ENCODE measurements around the gene OR9Q1.

Gene OR9Q1

GRCh38 chr11:58043379-58043778 lies 19.7 kb downstream of the OR9Q1 start:
- TF ChIP-seq CTCF (IDR thresholded peaks at IDR 0.05; ENCODE audit: unreplicated experiment in 3 of 3) = no peak
- Mint-ChIP-seq H3K36me3 (ENCODE audit: low read depth) (no peaks in the 10 kb centered on the region), H3K4me3 (no peak overlapping the region), H3K27me3 (ENCODE audit: low read depth) (no peaks in the 10 kb centered on the region), H3K4me1 (no peaks in the 10 kb centered on the region), H3K27ac (no peak overlapping the region), H3K9me3 (peaks cover 9% of the 10 kb centered on the region)

GRCh38 chr11:58046231-58046630 lies 22.6 kb downstream of the OR9Q1 start:
- Mint-ChIP-seq H3K9me3 (peaks cover 8% of the 10 kb centered on the region), H3K36me3 (ENCODE audit: low read depth) (no peaks in the 10 kb centered on the region), H3K4me1 (no peaks in the 10 kb centered on the region), H3K27me3 (ENCODE audit: low read depth) (no peaks in the 10 kb centered on the region), H3K4me3 (no peak overlapping the region), H3K27ac (no peak overlapping the region)
- no peak for TF ChIP-seq CTCF (IDR thresholded peaks at IDR 0.05; ENCODE audit: unreplicated experiment in 3 of 3)

DNA sequence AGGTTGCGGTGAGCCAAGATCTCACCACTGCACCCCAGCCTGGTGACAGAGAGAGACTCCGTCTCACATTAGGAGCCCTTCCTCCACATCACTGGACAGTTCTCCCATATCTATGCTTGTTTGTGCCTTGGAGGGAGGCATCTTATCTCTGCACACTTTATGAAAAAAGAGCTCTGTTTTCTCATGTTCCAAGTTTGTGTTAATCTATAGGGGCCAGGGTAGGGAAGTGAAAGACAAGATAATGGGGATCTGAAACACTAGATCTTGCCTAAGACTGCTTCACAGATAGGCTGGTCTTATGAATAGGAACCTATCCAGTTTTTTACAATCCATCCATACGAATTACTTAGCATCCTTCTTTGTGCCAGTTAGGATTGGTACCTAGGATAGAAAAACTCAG lies 24.1 kb downstream of the OR9Q1 start:
- H3K27ac Mint-ChIP-seq = no peak overlapping the region
- H3K36me3 Mint-ChIP-seq (ENCODE audit: low read depth) = no peaks in the 10 kb centered on the region
- H3K4me3 Mint-ChIP-seq = no peak overlapping the region
- no peaks in the 10 kb centered on the region for H3K27me3 Mint-ChIP-seq (ENCODE audit: low read depth)
- H3K9me3 Mint-ChIP-seq = peaks cover 5% of the 10 kb centered on the region
- H3K4me1 Mint-ChIP-seq = no peaks in the 10 kb centered on the region
- no peak for TF ChIP-seq CTCF (IDR thresholded peaks at IDR 0.05; ENCODE audit: unreplicated experiment in 3 of 3)

GRCh38 chr11:58055806-58056401 lies 32.2 kb downstream of the OR9Q1 start:
- Mint-ChIP-seq H3K9me3 (no peaks in the 10 kb centered on the region), H3K4me3 (no peak overlapping the region)
- TF ChIP-seq CTCF (IDR thresholded peaks at IDR 0.05; ENCODE audit: unreplicated experiment in 3 of 3) = no peak

DNA sequence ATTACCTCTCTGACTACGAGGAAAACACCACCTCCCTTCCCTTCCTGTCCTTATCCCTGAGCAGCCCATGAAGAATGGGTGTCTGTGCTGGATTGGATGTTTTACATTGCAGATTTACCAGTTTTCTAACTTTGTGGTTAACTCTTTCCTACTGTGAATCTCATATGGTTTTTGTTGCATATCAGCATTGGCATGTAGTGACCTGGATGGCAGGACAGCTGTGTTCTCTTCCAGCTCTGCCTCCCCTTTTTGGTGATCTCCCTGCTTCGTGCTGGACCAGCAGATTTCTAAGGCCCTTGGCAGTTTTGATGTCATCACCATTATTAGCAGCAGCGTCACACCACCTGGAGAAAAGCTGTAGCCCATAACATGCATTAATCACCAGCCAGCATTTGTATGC lies 33.8 kb downstream of the OR9Q1 start:
- TF ChIP-seq CTCF (IDR thresholded peaks at IDR 0.05; ENCODE audit: unreplicated experiment in 3 of 3) = no peak
- Mint-ChIP-seq H3K9me3 (no peaks in the 10 kb centered on the region), H3K4me1 (peaks cover 24% of the 10 kb centered on the region), H3K27ac (no peak overlapping the region), H3K27me3 (ENCODE audit: low read depth) (no peaks in the 10 kb centered on the region), H3K4me3 (no peak overlapping the region), H3K36me3 (ENCODE audit: low read depth) (no peaks in the 10 kb centered on the region)

More at GRCh38 chr11:58055806-58056401, 32.2 kb downstream of the OR9Q1 start:
- no peaks in the 10 kb centered on the region for H3K36me3 Mint-ChIP-seq (ENCODE audit: low read depth)
- H3K27ac Mint-ChIP-seq = no peak overlapping the region
- H3K4me1 Mint-ChIP-seq = peaks cover 21% of the 10 kb centered on the region
- no peaks in the 10 kb centered on the region for H3K27me3 Mint-ChIP-seq (ENCODE audit: low read depth)

- no peaks in the 10 kb centered on the region for H3K27me3 Mint-ChIP-seq (ENCODE audit: low read depth)
Observed at GRCh38 chr11:58058276-58059006, 34.8 kb downstream of the OR9Q1 start.

More at GRCh38 chr11:58058276-58059006, 34.8 kb downstream of the OR9Q1 start:
- H3K36me3 Mint-ChIP-seq (ENCODE audit: low read depth) = no peaks in the 10 kb centered on the region
- H3K27ac Mint-ChIP-seq = peak overlapping the region; percentile 61 to 95 (median 84)
- TF ChIP-seq CTCF (IDR thresholded peaks at IDR 0.05; ENCODE audit: unreplicated experiment in 3 of 3) = no peak
- no peaks in the 10 kb centered on the region for H3K9me3 Mint-ChIP-seq
- peaks cover 24% of the 10 kb centered on the region for H3K4me1 Mint-ChIP-seq
- H3K4me3 Mint-ChIP-seq = no peak overlapping the region
